OCI-M2 (cell line): Measurements from ENCODE around the gene KCNN3.
"Not testable (repeated sequence)": the region's sequence is repeated elsewhere in the genome, so short reads cannot be mapped to it uniquely, and the experiment has no call there.

Experiments
- DNase-seq: peaks from one replicate; lab custom pipeline; 2025; ENCODE audit not compliant: unreplicated experiment; lab: John Stamatoyannopoulos, UW

The KCNN3 gene

DNA sequence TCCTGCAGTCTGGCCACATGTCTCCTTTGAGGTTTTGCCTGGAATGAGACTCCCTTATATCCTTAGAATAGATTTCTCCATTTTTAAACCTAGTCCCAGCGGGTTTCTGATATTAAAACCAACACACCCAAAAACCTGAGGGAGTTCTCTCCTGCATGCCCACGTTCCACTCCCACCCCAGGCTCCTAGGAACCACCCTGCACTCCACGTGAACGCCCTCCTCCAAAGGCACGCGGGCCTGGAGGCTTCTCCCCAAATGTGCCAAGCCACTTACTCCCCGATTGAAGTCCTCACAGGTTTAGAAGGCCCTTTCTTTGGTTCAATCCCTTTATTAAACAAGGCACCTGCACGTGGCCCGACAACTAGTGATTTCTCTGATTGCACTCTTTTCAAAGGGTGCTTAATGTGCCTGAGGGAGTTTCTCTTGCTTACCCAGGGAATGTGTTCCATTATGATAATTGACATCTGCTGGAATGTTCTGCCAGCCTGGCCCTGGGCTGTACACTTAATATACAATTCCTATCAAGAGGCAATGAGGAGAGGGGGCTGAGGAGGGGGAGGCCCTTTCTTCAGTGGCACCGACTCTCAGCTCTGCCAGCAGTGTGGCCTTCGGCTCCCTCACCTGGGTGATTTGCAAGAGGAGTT is 157.8 kb downstream of the KCNN3 start:
- DNase-seq = no peak

DNA sequence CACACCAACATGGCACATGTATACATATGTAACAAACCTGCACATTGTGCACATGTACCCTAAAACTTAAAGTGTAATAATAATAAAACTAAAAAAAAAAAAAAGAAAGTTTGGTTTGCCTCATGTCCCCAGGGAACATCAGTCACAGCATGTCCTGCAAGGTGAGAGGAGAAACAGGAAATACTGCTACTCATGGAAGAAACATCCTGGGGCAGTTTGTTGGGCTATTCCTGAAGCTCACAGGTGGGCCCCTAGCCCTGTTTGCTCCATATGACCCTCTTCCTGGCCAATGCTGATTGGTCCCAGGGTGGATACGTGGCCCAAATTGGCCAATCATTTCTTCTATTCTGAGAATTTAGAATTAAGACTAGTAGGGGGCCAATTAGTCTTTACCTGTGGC is 158.7 kb downstream of the KCNN3 start:
- no peak for DNase-seq

DNA sequence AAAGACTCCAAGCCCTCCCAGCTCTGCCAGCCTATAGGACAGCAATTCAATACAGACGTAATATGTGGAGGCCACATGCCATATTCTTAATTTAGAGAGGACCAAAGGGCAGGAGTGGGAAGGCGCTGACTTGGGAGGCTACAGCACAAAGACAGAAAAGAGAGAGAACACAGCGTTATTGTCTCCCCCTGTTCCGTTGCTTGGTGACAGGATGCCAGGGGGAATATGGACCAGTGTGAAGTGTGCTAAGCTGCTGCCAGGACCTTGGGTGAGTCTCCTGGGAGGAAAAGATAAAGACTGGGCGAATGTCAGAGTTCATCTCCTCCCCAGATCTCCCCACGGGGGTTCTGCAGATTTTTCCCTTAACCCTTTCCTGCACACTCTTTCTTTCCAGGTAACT is 160.0 kb downstream of the KCNN3 start:
- DNase-seq = no peak

DNA sequence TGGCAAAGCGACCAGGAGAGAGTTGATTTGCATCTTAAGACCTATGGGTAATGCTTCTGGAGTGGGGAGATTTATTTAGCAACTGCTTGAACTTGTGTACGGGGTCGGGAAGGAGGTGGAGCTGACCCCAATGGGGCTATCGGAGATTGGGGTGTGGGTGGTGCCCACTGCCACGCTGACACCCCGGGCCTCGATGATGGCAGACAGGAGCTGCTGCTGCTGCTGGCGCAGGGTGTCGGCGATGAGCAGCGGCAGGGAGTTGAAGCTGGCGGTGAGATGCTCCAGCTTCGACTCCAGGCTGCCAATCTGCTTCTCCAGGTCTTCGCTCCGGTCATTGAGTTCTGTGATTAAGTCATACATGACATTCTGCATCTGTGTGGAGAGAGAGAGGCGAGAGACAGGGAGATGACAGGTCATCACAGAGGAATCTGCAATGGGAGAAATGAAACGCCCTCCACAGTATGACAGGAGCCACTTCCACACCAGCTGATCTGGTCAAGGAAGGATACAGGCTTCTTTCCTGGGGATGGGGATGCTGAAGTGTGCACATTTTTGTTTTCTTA is 162.1 kb downstream of the KCNN3 start:
- DNase-seq = no peak

DNA sequence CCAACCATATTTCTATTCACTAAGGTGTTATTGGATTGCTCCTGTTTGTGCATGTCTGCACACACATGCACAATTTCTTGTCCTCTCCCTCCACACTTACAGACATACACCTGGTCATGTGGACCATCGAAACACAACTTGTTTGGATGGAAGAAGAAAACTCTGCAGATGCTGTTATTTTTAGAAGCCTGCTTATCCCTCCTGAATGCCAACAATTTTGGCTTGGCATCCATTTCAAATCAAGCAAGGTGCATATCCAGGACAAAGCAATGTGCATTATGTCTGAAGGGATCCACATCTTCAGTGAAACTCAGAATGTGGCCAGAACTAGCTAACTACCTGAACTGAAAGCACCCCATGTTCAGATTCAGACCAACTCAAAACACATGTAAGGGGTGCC is 163.2 kb downstream of the KCNN3 start:
- DNase-seq = no peak

DNA sequence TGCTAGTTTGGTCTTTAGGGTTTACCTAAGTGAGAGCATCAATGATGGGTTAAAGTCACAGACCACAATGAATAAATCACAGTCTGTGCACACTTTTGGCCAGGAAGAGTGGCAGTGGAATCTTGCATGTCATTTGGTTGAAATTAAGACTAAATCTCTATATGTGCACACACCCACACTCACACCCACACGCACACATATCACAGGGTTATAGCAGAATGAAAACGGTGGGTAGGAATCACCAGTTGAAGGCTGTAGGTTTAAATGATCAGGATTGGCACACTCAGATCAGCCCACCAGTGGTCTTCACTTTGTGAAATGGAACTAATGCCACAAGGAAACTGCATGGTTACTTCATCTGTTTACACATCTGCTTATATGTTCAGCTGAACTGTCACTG is 164.5 kb downstream of the KCNN3 start:
- DNase-seq = no peak

DNA sequence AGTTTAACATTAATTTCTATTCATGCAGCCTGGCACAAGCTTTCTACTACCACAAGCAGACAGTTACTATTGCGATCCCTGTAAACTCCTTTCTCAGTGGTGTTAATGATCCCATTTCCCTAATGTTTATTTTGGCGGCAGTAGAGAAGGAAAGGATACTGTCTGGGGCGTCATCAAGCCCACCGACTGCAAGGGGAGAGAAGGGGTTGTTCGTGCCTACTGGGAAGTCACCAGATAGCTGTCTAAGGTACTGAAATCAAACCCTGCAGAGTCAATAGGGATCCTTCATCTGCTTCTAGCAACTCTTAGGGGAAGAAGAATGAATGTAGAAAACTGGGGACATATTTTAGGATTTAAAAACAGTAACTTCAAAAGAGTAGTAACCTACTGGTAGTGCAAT is 166.9 kb downstream of the KCNN3 start:
- DNase-seq = no peak

DNA sequence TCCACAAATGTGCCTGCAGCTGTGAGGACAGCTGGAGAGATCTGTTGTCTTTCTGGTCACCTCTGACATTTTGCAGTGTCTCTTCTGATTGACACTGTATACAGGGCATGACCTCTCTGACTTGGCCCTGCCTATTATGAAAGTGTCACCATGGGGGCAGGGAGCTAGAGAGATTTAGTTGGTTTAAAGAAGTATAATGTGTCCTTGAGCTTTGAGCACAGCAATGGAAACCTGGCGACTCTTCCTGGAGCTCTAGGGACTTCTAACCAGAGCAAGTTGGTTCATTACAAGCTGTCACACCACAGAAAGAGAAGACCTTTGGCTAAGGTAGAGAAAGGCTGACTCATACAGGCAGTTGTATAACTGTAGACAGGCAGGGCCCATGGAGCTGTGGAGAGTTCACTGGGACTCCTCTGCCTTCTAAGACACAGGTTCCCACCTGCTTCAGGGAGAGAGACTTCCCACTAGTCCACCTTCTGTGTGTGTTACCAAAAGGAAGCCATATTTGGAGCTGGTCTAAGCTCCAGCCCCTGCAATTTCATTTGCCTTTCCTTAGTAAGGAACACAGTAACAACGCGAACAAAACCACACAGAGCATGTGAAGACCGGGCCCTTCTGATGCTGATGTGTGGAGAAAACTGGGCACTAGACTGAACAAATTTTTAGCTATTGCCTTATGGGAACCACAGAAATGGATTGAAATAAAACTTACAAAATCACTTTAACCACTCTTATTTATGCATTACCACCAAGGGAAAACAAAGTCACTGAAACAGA is 171.6 kb downstream of the KCNN3 start:
- DNase-seq = no peak

DNA sequence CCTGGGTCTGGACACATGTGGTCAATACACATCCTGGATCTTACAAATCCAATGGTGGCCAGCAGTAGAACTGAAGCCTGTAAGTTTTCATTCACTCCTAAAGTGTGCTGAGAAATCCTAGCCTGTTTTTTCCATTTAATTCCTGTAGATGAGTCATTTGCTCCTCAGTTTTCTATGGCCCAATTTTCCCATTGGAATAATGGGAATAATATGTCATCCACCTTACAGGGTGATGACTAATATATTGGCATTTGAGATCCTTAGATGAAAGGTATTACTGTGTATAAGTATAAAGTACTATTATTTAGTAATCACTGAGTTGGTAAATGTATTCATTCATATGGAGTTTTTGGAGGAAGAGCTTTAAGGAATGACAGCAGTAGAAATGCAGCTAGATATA is 172.4 kb downstream of the KCNN3 start:
- DNase-seq = no peak

DNA sequence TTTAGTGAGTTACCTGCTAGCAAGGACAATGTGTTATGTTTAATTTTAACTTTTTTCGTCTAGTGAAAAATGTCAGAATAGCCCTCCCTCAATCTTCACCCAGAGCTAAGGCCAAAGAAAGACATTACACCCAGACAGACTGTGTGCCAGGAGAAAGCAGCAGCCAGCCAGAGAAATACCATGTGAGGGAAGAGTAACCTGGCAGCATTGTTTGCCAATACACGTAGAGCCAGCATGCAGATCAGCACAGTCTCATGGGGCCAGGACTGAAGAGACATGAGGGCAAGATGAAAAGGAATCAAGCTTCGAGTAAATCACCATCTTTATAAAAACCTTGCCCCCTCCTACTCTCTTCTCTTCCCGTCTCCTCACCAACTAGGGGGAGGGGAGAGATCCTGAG is 173.6 kb downstream of the KCNN3 start:
- DNase-seq = no peak

DNA sequence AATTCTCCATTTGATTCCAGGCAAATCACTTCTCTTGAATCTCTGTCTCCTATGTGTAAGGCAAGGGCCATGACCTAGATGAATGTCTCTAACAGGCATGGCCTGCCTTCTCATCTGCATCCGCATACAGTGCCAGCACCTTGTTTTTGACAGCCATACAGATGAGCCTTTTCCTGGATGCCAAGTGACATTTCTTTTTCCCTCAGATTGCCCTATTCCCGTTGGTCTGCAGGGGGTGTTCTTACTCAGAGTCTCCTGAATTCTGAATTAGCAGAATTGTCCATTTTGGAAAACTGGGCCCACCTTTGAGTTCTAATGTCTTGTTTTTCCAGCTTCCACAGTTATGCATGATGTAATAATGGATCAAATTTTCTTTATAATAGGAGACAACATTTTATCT is 174.1 kb downstream of the KCNN3 start:
- DNase-seq = no peak

DNA sequence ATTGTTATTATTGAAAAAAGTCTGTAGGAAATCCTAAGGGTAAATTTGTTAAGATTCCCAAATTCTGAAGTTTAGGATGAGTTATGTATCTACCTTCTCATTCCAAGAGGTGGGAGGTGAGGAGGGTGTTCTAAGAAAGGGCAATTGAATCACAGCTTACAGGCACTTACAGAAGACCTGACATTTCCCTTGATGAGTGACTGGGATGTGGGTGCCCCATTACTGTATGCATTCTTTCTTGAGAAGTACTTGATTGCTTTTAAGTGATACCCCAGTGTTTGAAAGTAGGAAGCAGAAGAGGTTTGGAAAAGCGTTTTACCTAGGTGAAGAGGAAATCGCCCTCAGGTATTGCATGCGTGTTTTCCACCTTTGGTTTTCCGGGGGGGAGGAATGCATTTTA is 175.1 kb downstream of the KCNN3 start:
- DNase-seq = no peak

DNA sequence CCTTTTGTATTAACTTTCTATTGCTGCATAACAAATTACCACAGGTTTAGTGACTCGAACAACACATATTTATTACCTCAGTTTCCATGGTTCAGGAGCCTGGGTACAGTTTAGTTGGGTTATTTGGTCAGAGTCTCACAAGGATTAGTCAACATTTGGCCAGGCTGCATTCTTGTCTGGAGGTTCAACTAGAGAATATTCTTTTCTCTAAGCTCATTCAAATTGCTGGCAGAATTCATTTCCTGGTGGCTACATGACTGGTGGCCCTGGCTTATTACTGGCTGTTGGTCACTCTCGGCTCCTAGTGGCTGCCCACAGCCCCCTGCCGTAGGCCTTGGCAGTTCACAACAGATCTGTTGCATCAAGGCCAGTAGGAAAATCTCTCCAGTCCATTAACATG is 181.0 kb downstream of the KCNN3 start:
- no peak for DNase-seq

DNA sequence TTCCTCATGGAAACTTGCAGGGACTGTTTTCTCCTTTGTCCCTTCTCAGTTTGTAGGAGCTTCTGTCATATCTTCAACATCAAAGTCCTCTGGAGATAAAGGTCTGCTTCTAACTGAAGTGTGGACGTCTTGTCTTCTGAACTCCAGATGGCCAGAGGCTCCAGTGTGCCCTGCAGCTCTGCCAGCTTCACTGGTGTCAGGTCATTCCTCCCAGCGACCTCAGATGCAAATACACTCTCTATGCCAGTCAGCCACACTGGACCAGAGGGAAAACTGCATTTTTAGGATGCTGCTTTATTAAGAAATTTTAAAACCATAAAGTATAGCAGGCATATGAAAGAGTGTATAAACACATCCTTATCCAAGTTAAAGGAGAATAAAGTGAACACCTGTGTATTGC is 183.6 kb downstream of the KCNN3 start:
- DNase-seq = no peak

DNA sequence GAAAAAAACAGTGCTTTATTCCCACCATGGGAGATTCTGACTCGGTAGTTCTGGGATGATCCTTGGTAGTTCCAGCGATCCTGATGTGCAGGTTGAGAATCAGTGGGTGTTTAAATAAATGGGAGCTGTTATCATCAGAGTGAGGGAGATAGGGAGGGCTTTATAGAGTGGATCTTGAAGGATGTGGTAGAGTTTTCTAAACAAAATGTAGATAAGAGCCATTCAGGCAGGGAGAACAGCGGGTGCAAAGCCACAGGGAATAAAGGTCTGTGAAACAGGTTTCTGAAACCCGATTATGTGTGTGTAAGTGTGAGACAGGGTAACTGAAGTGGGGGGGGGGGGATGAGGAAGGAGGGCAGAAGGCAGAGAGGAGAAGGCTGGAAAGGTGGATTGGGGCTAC is 186.3 kb downstream of the KCNN3 start:
- no peak for DNase-seq

DNA sequence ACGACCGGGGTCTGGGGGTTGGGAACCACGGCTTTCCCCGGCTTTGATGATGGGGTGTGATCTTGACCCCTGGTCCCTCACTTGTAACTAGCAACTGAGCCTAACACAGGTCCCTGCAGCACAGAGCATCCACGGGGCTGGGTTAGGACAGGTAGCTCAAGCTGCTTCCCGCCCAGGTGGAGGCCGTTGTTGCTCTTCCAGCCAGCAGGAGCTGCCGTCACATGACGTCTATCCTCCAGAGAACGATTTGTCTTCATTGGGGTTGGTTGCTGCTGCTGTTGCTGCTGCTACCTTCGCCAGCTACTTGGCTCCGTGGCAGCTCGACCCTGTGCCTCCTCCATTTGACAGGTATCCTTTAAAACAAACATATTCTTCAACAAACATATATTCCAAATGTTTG is 187.8 kb downstream of the KCNN3 start:
- DNase-seq = no peak

DNA sequence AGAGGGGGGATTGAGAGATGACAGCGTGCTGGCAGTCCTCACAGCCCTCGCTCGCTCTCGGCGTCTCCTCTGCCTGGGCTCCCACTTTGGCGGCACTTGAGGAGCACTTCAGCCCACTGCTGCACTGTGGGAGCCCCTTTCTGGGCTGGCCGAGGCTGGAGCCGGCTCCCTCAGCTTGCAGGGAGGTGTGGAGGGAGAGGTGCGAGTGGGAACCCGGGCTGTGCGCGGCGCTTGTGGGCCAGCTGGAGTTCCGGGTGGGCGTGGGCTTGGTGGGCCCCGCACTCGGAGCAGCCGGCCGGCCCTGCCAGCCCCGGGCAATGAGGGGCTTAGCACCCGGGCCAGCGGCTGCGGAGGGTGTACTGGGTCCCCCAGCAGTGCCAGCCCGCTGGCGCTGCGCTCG is 192.2 kb downstream of the KCNN3 start:
- DNase-seq = not testable (repeated sequence)

DNA sequence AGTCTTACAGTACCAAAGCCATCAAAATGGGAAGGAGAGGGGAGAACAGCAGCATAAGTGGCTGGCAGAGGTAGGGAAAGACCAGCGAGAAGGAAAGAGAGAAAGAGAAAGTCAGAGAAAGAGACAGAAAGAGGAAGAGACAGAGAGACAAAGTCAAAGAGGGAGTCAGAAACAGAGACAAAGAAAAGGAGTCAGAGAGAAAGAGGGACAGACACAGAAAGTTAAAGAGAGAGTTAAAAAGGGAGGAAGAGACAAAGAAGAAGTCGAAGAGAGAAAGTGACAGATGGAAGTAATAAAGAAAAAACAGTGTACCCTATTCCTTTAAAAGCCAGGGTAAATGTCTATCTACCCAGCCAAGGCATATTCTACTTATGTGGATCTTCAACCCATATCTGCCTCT is 193.2 kb downstream of the KCNN3 start:
- DNase-seq = not testable (repeated sequence)

DNA sequence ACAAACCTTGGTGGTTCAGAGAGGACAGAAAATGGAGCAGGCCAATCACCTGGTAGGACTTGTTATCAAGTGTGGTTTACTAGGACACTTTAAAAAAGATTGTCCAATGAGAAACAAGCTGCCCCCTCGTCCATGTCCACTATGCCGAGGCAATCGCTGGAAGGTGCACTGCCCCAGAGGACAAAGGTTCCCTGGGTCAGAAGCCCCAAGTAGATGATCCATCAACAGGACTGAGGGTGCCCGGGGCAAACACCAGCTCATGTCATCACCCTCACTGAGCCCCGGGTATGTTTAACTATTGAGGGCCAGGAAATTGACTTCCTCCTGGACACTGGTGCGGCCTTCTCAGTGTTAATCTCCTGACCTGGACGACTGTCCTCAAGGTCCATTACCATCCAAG is 195.6 kb downstream of the KCNN3 start:
- not testable (repeated sequence) for DNase-seq

DNA sequence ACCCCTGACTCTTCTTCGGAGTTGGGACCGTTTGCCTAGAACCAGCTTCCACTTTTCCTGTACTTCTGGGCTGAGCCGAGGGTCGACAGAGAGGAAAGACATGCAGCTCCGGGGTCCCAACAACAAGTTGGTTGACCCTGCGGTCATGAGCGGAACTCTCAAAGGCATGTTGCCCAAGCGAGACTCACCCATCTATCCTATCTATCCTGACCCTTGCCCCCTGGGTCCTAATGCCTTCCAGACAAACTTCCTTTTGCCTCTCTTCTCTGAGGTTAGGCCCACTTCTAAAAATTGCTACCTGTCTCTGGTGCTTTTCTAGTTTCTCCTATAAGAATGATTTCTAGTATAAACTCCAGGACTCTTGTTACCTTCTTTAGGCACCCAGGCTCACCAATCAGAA is 197.8 kb downstream of the KCNN3 start:
- DNase-seq = not testable (repeated sequence)

DNA sequence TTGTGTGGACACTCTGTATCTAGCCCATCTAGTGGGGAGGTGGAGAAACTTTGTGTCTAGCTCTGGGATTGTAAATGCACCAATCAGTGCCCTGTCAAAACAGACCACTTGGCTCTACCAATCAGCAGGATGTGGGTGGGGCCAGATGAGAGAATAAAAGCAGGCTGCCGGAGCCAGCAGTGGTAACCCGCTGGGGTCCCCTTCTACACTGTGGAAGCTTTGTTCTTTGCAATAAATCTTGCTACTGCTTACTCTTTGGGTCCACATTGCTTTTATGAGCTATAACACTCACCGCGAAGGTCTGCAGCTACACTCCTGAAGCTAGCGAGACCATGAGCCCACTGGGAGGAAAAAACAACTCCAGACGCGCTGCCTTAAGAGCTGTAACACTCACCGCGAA is 198.7 kb downstream of the KCNN3 start:
- DNase-seq = not testable (repeated sequence)
